HCT116 (cell line): Measurements from ENCODE around the gene PSMD3. TPM values are rescaled to one million over a fixed set of nuclear protein-coding genes. Genes with fewer than 3 reads are reported as not detected.

ENCODE experiments used
- ATAC-seq: fragments of 200-7000 bp; cut with Tn5 transposase; 2 replicates; pipeline ENCODE4 v1.9.1; 2020; ENCODE audit warnings: mild to moderate bottlenecking, moderate library complexity
- BruUV-seq: library from RNA; stranded (reverse); fragments of 400-500 nt; replicated peaks from 2 replicates; lab custom pipeline; 2021; lab: Mats Ljungman, UMichigan
- CTCF ChIA-PET: fragments of 300-600 bp; sonication (Branson Sonifier 250); formaldehyde crosslinking; loops from one replicate; lab custom pipeline; 2021; ENCODE audit warnings: antibody characterized with exemption; lab: Charles Lee
- POLR2A ChIA-PET: fragments of 300-600, 350-600 bp; sonication (Branson Sonifier 250); formaldehyde crosslinking; loops from one replicate; lab custom pipeline; 2021; ENCODE audit warnings: antibody characterized with exemption; lab: Charles Lee
- RAD21 ChIA-PET, 2 experiments: fragments of 300-600 bp; sonication (Branson Sonifier 250); formaldehyde crosslinking; loops; one replicate each; lab custom pipeline; 2023; ENCODE audit warnings: low total read pairs in 2 of 2; ENCODE audit not compliant: uncharacterized antibody in 2 of 2, unreplicated experiment in 2 of 2, low non-redundant PET in 1 of 2; lab: Charles Lee
- DNase-seq: peaks from one replicate; pipeline ENCODE4 v3.0.0-alpha.2; 2010; ENCODE audit warnings: low read depth, low spot score
- H2AFZ ChIP-seq: fragments of 200-600 bp; shearing (Covaris generic), sonication (generic); 2 replicates; pipeline ENCODE4 v1.6.1; 2017; ENCODE audit warnings: low read depth, mixed run types, mixed read lengths, antibody characterized with exemption, low read length; ENCODE audit not compliant: poor library complexity, severe bottlenecking
- H3K27ac ChIP-seq: 2 replicates; pipeline ENCODE4 v1.5.1; 2012; ENCODE audit warnings: low read depth, low read length
- H3K27me3 ChIP-seq: fragments of 200-600 bp; sonication (generic); 2 replicates; pipeline ENCODE4 v1.6.1; 2016; ENCODE audit warnings: mixed run types, low read length, mixed read lengths; ENCODE audit not compliant: insufficient read depth
- H3K36me3 ChIP-seq, 2 experiments: fragments of 200-500 bp in 1 of 2; fragments of 200-600 bp in 1 of 2; sonication (Bioruptor generic) in 1 of 2; sonication (generic) in 1 of 2; 2 replicates each; pipeline versions ENCODE4 v1.5.1 to v1.6.1; 2014 to 2016; ENCODE audit warnings: low read length in 2 of 2, inconsistent platforms in 1 of 2, mixed read lengths in 1 of 2, mixed run types in 1 of 2; ENCODE audit not compliant: insufficient read depth in 2 of 2, control insufficient read depth in 1 of 2
- H3K4me1 ChIP-seq, 2 experiments: fragments of 200-600 bp in 1 of 2; sonication (generic) in 1 of 2; 2 replicates each; pipeline versions ENCODE4 v1.5.1 to v1.6.1; 2012 to 2017; ENCODE audit warnings: low read length in 2 of 2, inconsistent platforms in 1 of 2, mild to moderate bottlenecking in 1 of 2, mixed read lengths in 1 of 2, mixed run types in 1 of 2, moderate library complexity in 1 of 2; ENCODE audit not compliant: insufficient read depth in 2 of 2, control insufficient read depth in 1 of 2
- H3K4me2 ChIP-seq: fragments of 200-600 bp; sonication (generic); 2 replicates; pipeline ENCODE4 v1.6.1; 2017; ENCODE audit warnings: mixed run types, low read length, mixed read lengths
- H3K4me3 ChIP-seq, 2 experiments: fragments of 200-600 bp in 1 of 2; sonication (generic) in 1 of 2; replicated peaks in 1 of 2; 2 replicates each; pipeline ENCODE4 v1.5.1; 2011 to 2016; ENCODE audit warnings: low read length in 2 of 2, control low read depth in 1 of 2, low read depth in 1 of 2, mild to moderate bottlenecking in 1 of 2, mixed read lengths in 1 of 2, mixed run types in 1 of 2
- H3K79me2 ChIP-seq: fragments of 200-600 bp; sonication (generic); 2 replicates; pipeline ENCODE4 v1.6.1; 2017; ENCODE audit warnings: mild to moderate bottlenecking, mixed run types, low read length, moderate library complexity, mixed read lengths; ENCODE audit not compliant: insufficient read depth
- H3K9ac ChIP-seq: fragments of 200-600 bp; sonication (generic); 2 replicates; pipeline ENCODE4 v1.6.1; 2016; ENCODE audit warnings: low read length, mixed read lengths
- H3K9me2 ChIP-seq: fragments of 200-600 bp; sonication (generic), shearing (Covaris generic); 2 replicates; pipeline ENCODE4 v1.6.1; 2017; ENCODE audit warnings: mixed run types, mild to moderate bottlenecking, moderate library complexity; ENCODE audit not compliant: insufficient read depth
- H3K9me3 ChIP-seq, 2 experiments: fragments of 200-500 bp in 1 of 2; fragments of 200-600 bp in 1 of 2; sonication (Bioruptor generic) in 1 of 2; sonication (generic) in 1 of 2; 2 replicates each; pipeline ENCODE4 v1.6.1; 2014 to 2017; ENCODE audit warnings: low read length in 2 of 2, mixed read lengths in 2 of 2, inconsistent platforms in 1 of 2, low read depth in 1 of 2, mild to moderate bottlenecking in 1 of 2, mixed run types in 1 of 2, moderate library complexity in 1 of 2; ENCODE audit not compliant: control insufficient read depth in 1 of 2, insufficient read depth in 1 of 2
- H4K20me1 ChIP-seq: fragments of 200-600 bp; sonication (generic), shearing (Covaris generic); 2 replicates; pipeline ENCODE4 v1.6.1; 2017; ENCODE audit warnings: mixed run types, mild to moderate bottlenecking, moderate library complexity; ENCODE audit not compliant: insufficient read depth
- ATF3 ChIP-seq: IDR thresholded peaks from 2 replicates; pipeline ENCODE4 v1.6.1; 2012
- CEBPB ChIP-seq: IDR thresholded peaks from 2 replicates; pipeline ENCODE4 v1.6.1; 2012; ENCODE audit warnings: low read depth
- CTCF ChIP-seq, 3 experiments: fragments of 200-600 bp in 1 of 3; sonication (generic) in 1 of 3; IDR thresholded peaks in 2 of 3; conservative IDR thresholded peaks in 1 of 3; 2 replicates each; pipeline ENCODE4 v1.5.1; 2012 to 2017; ENCODE audit warnings: low read depth in 2 of 3, low read length in 2 of 3, antibody characterized with exemption in 1 of 3, borderline replicate concordance in 1 of 3, control low read depth in 1 of 3, mild to moderate bottlenecking in 1 of 3, mixed read lengths in 1 of 3, mixed run types in 1 of 3, moderate library complexity in 1 of 3; ENCODE audit not compliant: insufficient read depth in 1 of 3
- EGR1 ChIP-seq: IDR thresholded peaks from 2 replicates; pipeline ENCODE4 v1.6.1; 2012; ENCODE audit warnings: low read depth
- ELF1 ChIP-seq: IDR thresholded peaks from 2 replicates; pipeline ENCODE4 v1.6.1; 2012; ENCODE audit warnings: low read depth, borderline replicate concordance
- EZH2 ChIP-seq: fragments of 200-600 bp; sonication (generic); IDR thresholded peaks from 2 replicates; pipeline ENCODE4 v1.6.1; 2017; ENCODE audit warnings: antibody characterized with exemption, mixed run types
- EZH2phosphoT487 ChIP-seq: fragments of 200-600 bp; IDR thresholded peaks from 2 replicates; pipeline ENCODE4 v1.6.1; 2018; ENCODE audit warnings: antibody characterized with exemption, borderline replicate concordance
- JUND ChIP-seq: IDR thresholded peaks from 2 replicates; pipeline ENCODE4 v1.6.1; 2012
- MAX ChIP-seq: IDR thresholded peaks from 2 replicates; pipeline ENCODE4 v1.6.1; 2012
- RAD21 ChIP-seq: IDR thresholded peaks from 2 replicates; pipeline ENCODE4 v1.6.1; 2012; ENCODE audit warnings: low read depth, mild to moderate bottlenecking
- REST ChIP-seq: IDR thresholded peaks from 2 replicates; pipeline ENCODE4 v1.6.1; 2012; ENCODE audit warnings: low read depth
- SIN3A ChIP-seq: IDR thresholded peaks from 2 replicates; pipeline ENCODE4 v1.6.1; 2012; ENCODE audit warnings: low read depth
- SP1 ChIP-seq: IDR thresholded peaks from 2 replicates; pipeline ENCODE4 v1.6.1; 2012; ENCODE audit warnings: low read depth
- SRF ChIP-seq: IDR thresholded peaks from 2 replicates; pipeline ENCODE4 v1.6.1; 2012; ENCODE audit warnings: low read depth
- YY1 ChIP-seq: IDR thresholded peaks from 2 replicates; pipeline ENCODE4 v1.6.1; 2011; ENCODE audit warnings: low read length, low read depth, moderate library complexity, mild to moderate bottlenecking; ENCODE audit not compliant: insufficient replicate concordance; ENCODE audit errors: extremely low read depth
- ZBTB33 ChIP-seq: IDR thresholded peaks from 2 replicates; pipeline ENCODE4 v1.6.1; 2011; ENCODE audit warnings: mild to moderate bottlenecking, low read length, moderate library complexity; ENCODE audit not compliant: insufficient replicate concordance; ENCODE audit errors: extremely low read depth
- ZFX ChIP-seq: fragments of 450-650 bp; IDR thresholded peaks from 2 replicates; pipeline ENCODE4 v1.6.1; 2017
- ZNF274 ChIP-seq: fragments of 200-500 bp; sonication (Bioruptor generic); IDR thresholded peaks from 2 replicates; pipeline ENCODE4 v1.6.1; 2014; ENCODE audit warnings: mild to moderate bottlenecking, low read depth, low read length, inconsistent platforms
- intact Hi-C: fragments of 100-400 bp; cut with micrococcal nuclease; formaldehyde crosslinking; loops from 2 replicates; pipeline ENCODE4 v1.10.0; 2022
- total RNA-seq: library from RNA; stranded (reverse); gene quantifications from one replicate; pipeline ENCODE4 v1.2.1, GENCODE V29; 2021; ENCODE audit not compliant: unreplicated experiment

The PSMD3 gene
- total RNA-seq, 1 experiment from 2014 or later, result 152 TPM

DNA sequence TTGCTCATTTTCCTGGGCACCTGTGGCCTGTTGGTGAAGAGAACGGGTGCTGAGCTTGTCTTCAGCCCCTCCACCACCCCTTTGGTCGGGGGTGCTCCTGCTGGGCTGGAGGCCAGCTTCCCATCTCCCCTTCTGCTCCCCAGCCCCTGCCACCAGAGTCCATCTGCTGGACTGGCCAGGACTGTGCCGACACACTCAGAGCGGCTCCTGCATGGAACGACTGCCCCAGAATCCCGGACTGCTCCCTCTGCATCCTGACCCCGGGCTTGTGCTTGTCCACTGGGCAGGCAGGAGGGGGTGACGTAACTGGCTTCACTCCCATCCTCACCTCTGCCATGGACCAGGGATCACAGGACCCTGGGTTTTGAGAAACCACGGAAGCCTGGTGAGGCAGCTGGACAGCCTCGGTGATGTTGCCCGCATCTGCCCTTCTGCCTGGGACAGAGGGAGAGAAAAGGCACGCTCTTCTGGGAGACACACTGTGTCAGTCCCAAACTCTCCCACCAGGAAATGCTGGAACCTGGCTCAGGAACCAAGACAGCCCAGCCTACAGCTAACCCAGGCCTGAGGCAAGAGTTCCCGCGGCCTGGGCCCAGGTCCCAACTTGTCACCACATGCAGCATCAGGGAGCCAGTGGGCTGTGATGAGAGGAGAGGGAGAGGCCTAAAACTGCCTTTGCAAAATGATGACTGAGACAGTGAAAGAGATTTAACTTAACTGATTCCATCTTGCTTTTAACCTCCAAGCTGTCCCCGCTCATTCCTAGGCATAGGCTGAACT is 33.9 kb upstream of the PSMD3 start:
- Histone ChIP-seq H3K4me2 (no peak overlapping the region), H4K20me1 (no peaks in the 10 kb centered on the region), H3K9me3 (no peaks in the 10 kb centered on the region), H3K4me3 (no peak overlapping the region), H3K4me1 (no peaks in the 10 kb centered on the region), H3K79me2 (no peaks in the 10 kb centered on the region), H3K27ac (no peak overlapping the region), H2AFZ (no peak overlapping the region), H3K36me3 (no peaks in the 10 kb centered on the region), H3K27me3 (no peaks in the 10 kb centered on the region), H3K9me2 (no peaks in the 10 kb centered on the region), H3K9ac (no peak overlapping the region)
- CTCF ChIA-PET, result no interaction called here
- intact Hi-C loops, result no loop called here
- ATAC-seq (no peak), DNase-seq (no peak)
- RAD21 ChIA-PET, result no interaction called here
- POLR2A ChIA-PET, result no interaction called here
- TF ChIP-seq CEBPB, result no peak
- no peak for TF ChIP-seq JUND
- TF ChIP-seq SRF, result no peak
- no peak for TF ChIP-seq SP1
- no peak for TF ChIP-seq MAX
- no peak for TF ChIP-seq REST
- TF ChIP-seq EGR1, result no peak
- TF ChIP-seq RAD21, result no peak
- no peak for TF ChIP-seq ZBTB33
- no peak for TF ChIP-seq ZFX
- no peak for TF ChIP-seq ATF3
- TF ChIP-seq CTCF (IDR thresholded peaks at IDR 0.05 in 2 of 3, conservative IDR thresholded peaks at IDR 0.05 in 1 of 3; ENCODE audit: borderline replicate concordance in 1 of 3, insufficient read depth in 1 of 3, low read depth in 2 of 3, low read length in 2 of 3), result no peak
- TF ChIP-seq ZNF274, result no peak
- TF ChIP-seq ELF1, result no peak
- TF ChIP-seq YY1, result no peak
- TF ChIP-seq SIN3A, result no peak
- TF ChIP-seq EZH2phosphoT487, result no peak
- no peak for TF ChIP-seq EZH2
- no TSS peak for BruUV-seq
